Transverse colon (tissue), 4 donors: ENCODE results near the gene CAPZA1. TPM values are rescaled to one million over a fixed set of nuclear protein-coding genes. Genes with fewer than 3 reads are reported as not detected.

Experiments
- DNase-seq: peaks from one replicate; pipeline ENCODE4 v3.0.0-alpha.2; 2019
- H3K27ac ChIP-seq, 4 donors: fragments of 200-600 bp; sonication (generic); 2 replicates each; pipeline ENCODE4 v1.5.1; 2016 to 2018; ENCODE audit warnings: inconsistent platforms in 4 of 4
- H3K27me3 ChIP-seq: fragments of 200-600 bp; sonication (generic); 2 replicates; pipeline ENCODE4 v1.5.1; 2017; ENCODE audit warnings: inconsistent platforms
- H3K36me3 ChIP-seq, 4 donors: fragments of 200-600 bp; sonication (generic); 2 replicates each; pipeline ENCODE4 v1.5.1; 2017 to 2019; ENCODE audit warnings: inconsistent platforms in 4 of 4
- H3K4me1 ChIP-seq, 4 donors: fragments of 200-600 bp; sonication (generic); 2 replicates each; pipeline ENCODE4 v1.5.1; 2017 to 2020; ENCODE audit warnings: inconsistent platforms in 4 of 4
- H3K4me3 ChIP-seq, 4 donors: fragments of 200-600 bp; sonication (generic); 1 replicate in 1 of 4; 2 replicates in 3 of 4; pipeline versions ENCODE4 v1.5.1 to v1.6.1; 2017 to 2019; ENCODE audit warnings: inconsistent platforms in 4 of 4
- H3K9me3 ChIP-seq, 2 donors: fragments of 200-600 bp; sonication (generic); 2 replicates each; pipeline ENCODE4 v1.5.1; 2017 to 2019; ENCODE audit warnings: inconsistent platforms in 2 of 2
- EP300 ChIP-seq: sonication (generic); formaldehyde crosslinking; IDR thresholded peaks from one replicate; pipeline ENCODE4 v1.6.1; 2017; ENCODE audit warnings: antibody characterized with exemption, low read depth
- POLR2A ChIP-seq: fragments of 450-650 bp; IDR thresholded peaks from one replicate; pipeline ENCODE4 v1.6.1; 2016; ENCODE audit warnings: antibody characterized with exemption, mild to moderate bottlenecking, moderate library complexity
- POLR2AphosphoS5 ChIP-seq, 3 donors: sonication (generic); formaldehyde crosslinking; IDR thresholded peaks; one replicate each; pipeline ENCODE4 v1.6.1; 2016; ENCODE audit warnings: antibody characterized with exemption in 3 of 3
- WGBS, 2 donors: methylation state at CpG; one replicate each; pipeline ENCODE4 v1.1.5; 2018; ENCODE audit warnings: low coverage in 1 of 2; 5-methylcytosine and 5-hydroxymethylcytosine counted together
- in situ Hi-C, 4 donors: fragments of 200-750 bp; cut with MboI; loops; one replicate each; pipeline versions ENCODE4 v1.15.0 to v1.15.1; 2017; ENCODE audit warnings: low sequenced_read_pairs in 3 of 4, low pct_ligation_motif_present in 1 of 4, low pct_unique_long_range_greater_than_20kb in 1 of 4
- intact Hi-C: fragments of 100-400 bp; cut with DNase I; formaldehyde crosslinking; loops from one replicate; pipeline ENCODE4 v1.15.1; 2023; ENCODE audit warnings: low total_unique reads
- small RNA-seq, 4 donors: library from RNA; depleted of rRNA; stranded (forward); fragments of <200 nt; gene quantifications; one replicate each; pipeline ENCODE3, GENCODE V24; 2016
- total RNA-seq, 4 donors: library from RNA; depleted of rRNA; stranded (reverse); fragments of >200 nt; gene quantifications; one replicate each; pipeline ENCODE4 v1.1.0, GENCODE V29; 2016
- TF ChIP-seq, protein P1 (sequence below), 5 experiments: fragments of 200-600 bp in 3 of 5; fragments of 450-650 bp in 2 of 5; sonication (generic) in 3 of 5; IDR thresholded peaks; 1 replicate in 2 of 5; 2 replicates in 3 of 5; pipeline ENCODE4 v1.5.1; 2016 to 2017; ENCODE audit warnings: antibody characterized with exemption in 5 of 5, inconsistent platforms in 3 of 5, mild to moderate bottlenecking in 2 of 5, moderate library complexity in 1 of 5

Gene CAPZA1
- total RNA-seq, 4 donors from 2014 or later, result 44.2 to 228 (median 123) TPM

DNA sequence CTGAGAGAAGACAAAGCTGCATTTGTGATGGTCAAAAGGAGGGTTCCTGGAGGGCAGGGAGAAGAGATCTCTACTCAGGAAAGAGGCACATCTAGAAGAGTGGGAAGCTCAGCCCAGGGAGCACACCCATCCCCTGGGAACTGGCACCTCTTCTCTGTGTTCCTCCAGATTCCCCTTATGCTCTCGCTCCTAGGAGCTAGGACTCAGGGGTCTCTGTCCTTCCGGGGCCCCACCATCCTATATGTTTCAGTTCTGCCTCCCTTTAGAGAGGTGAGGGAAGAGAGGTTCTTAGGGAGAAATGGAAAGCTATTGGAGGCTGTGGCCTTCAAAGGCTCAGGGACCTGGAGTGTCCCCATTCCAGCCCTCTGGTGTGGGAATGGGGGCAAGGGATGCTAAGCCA is 100.1 kb downstream of the CAPZA1 start:
- in situ Hi-C loops, result loop anchor here (5.0 to 25.0 kb wide), 6 partner anchors 85 to 355 kb away; partner anchors contain the start of genes LRIG2 (in 2 of the 4), CAPZA1 (in 1 of the 4) and ST7L (in 1 of the 4)
- Histone ChIP-seq H3K36me3 (no peaks in the 10 kb centered on the region), H3K9me3 (no peaks in the 10 kb centered on the region), H3K27me3 (no peaks in the 10 kb centered on the region), H3K4me1 (peaks cover 0 to 38% (median 27%) of the 10 kb centered on the region in 4 donors), H3K27ac (no peak overlapping the region), H3K4me3 (no peak overlapping the region)
- intact Hi-C loops, result loop anchor here (5.0 to 10.0 kb wide), 2 partner anchors 83 to 355 kb away; partner anchors contain the start of gene LRIG2
- DNase-seq, result no peak
- 91% methylated on average over 2 of the region's 2 CpGs; no CpG with 5 or more reads in 1 of the 2 donors for WGBS, 2 donors
- no peak for TF ChIP-seq POLR2A
- TF ChIP-seq POLR2AphosphoS5 (IDR thresholded peaks at IDR 0.05), result no peak
- TF ChIP-seq EP300, result no peak
- TF ChIP-seq, protein P1, sequence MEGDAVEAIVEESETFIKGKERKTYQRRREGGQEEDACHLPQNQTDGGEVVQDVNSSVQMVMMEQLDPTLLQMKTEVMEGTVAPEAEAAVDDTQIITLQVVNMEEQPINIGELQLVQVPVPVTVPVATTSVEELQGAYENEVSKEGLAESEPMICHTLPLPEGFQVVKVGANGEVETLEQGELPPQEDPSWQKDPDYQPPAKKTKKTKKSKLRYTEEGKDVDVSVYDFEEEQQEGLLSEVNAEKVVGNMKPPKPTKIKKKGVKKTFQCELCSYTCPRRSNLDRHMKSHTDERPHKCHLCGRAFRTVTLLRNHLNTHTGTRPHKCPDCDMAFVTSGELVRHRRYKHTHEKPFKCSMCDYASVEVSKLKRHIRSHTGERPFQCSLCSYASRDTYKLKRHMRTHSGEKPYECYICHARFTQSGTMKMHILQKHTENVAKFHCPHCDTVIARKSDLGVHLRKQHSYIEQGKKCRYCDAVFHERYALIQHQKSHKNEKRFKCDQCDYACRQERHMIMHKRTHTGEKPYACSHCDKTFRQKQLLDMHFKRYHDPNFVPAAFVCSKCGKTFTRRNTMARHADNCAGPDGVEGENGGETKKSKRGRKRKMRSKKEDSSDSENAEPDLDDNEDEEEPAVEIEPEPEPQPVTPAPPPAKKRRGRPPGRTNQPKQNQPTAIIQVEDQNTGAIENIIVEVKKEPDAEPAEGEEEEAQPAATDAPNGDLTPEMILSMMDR (IDR thresholded peaks at IDR 0.05), result no peak

DNA sequence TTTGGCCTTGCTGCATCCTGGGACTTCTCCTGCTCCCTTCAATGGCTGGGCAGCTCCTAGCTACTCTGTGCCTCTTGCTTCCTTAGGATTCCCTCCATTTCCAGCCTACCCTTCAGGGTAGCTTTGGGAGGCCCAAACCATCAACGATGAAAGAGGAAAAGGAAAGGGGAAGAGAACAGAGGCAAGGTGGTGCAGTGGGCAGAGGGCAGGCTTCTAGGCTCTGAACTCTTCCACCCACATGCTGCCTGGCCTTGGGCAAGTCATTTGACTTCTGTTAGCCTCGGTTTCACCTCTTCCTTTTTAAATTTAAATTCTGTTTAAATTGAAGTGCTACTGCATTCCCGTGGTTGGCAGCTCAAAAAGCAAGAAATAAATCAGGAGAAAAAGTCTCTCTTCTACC is 101.2 kb downstream of the CAPZA1 start:
- Histone ChIP-seq H3K27me3 (no peaks in the 10 kb centered on the region), H3K27ac (no peak overlapping the region), H3K36me3 (no peaks in the 10 kb centered on the region), H3K9me3 (no peaks in the 10 kb centered on the region), H3K4me3 (no peak overlapping the region), H3K4me1 (peaks cover 0 to 27% (median 20%) of the 10 kb centered on the region in 4 donors)
- in situ Hi-C loops, result loop anchor here in 3 of 4 donors (10.0 to 25.0 kb wide), 4 partner anchors 84 to 354 kb away; partner anchors contain the start of gene LRIG2 (in 2 of the 3)
- WGBS, 2 donors, result 61 to 77% methylated on average over 3 of the region's 3 CpGs
- DNase-seq, result no peak
- TF ChIP-seq, protein P1 (IDR thresholded peaks at IDR 0.05), result no peak
- TF ChIP-seq POLR2AphosphoS5 (IDR thresholded peaks at IDR 0.05) (no peak), EP300 (no peak), POLR2A (no peak)
- intact Hi-C loops, result no loop called here

Small RNAs within 50 kb of the gene (small RNA-seq; reads per million reads assigned to genes)
- 0 to 0.83 (median 0.07) reads per million in 4 donors for gene RNU7-70P

Other genes starting within 250 kb of the CAPZA1 start
- gene CTTNBP2NL, start 223.6 kb upstream of the CAPZA1 start, total RNA-seq, result 10 to 100 TPM; 44.6 to 64.8 (median 52.4) TPM
- gene WNT2B, start 110.9 kb upstream of the CAPZA1 start, total RNA-seq, result 10 to 100 TPM in 2 of 4 donors, 1 to 10 TPM in 2; 7.9 to 17.3 (median 10.0) TPM
- gene ST7L, start 691 bp upstream of the CAPZA1 start, total RNA-seq, result 10 to 100 TPM in 3 of 4 donors, 1 to 10 TPM in 1; 7.0 to 37.4 (median 24.9) TPM
- gene MOV10, start 54.8 kb downstream of the CAPZA1 start, total RNA-seq, result 100 to 1,000 TPM in 1 of 4 donors, 10 to 100 TPM in 3; 22.1 to 129 (median 76.9) TPM
- gene RHOC, start 87.3 kb downstream of the CAPZA1 start, total RNA-seq, result 100 to 1,000 TPM; 438 to 737 (median 617) TPM
- 1 to 10 TPM in 1 of 4 donors, under 1 TPM in 1, not detected in 2; 0.68 to 1.7 TPM for gene PPM1J, start 95.5 kb downstream of the CAPZA1 start, total RNA-seq